Mesenchymal stem cell (in vitro differentiated cells and primary cell): Measurements from ENCODE around the gene UBAC2.
A peak's percentile ranks its signal among the peaks of the same experiment; 100 is the strongest.

Experiments
- DNase-seq: peaks from one replicate; pipeline ENCODE4 v3.0.0-alpha.2; 2013
- H2AFZ ChIP-seq: one replicate; pipeline ENCODE4 v1.6.1; 2013; ENCODE audit warnings: low read depth, mild to moderate bottlenecking, control low read depth, inconsistent platforms, low read length, moderate library complexity
- H2AK5ac ChIP-seq: 2 replicates; pipeline ENCODE4 v1.6.1; 2013; ENCODE audit warnings: low read length, moderate library complexity, mild to moderate bottlenecking, inconsistent platforms; ENCODE audit not compliant: severe bottlenecking
- H2BK120ac ChIP-seq: one replicate; pipeline ENCODE4 v1.6.1; 2013; ENCODE audit warnings: low read depth, mild to moderate bottlenecking, inconsistent platforms, low read length, moderate library complexity
- H2BK12ac ChIP-seq, 2 experiments: one replicate each; pipeline ENCODE4 v1.6.1; 2013; ENCODE audit warnings: inconsistent platforms in 2 of 2, low read length in 2 of 2, mild to moderate bottlenecking in 2 of 2, moderate library complexity in 2 of 2, control low read depth in 1 of 2
- H2BK15ac ChIP-seq: one replicate; pipeline ENCODE4 v1.6.1; 2013; ENCODE audit warnings: mild to moderate bottlenecking, low read depth, inconsistent platforms; ENCODE audit not compliant: poor library complexity, severe bottlenecking
- H2BK5ac ChIP-seq: 2 replicates; pipeline ENCODE4 v1.6.1; 2013; ENCODE audit warnings: low read depth, mild to moderate bottlenecking, low read length, control low read depth, inconsistent platforms; ENCODE audit not compliant: poor library complexity, severe bottlenecking
- H3K14ac ChIP-seq, 2 experiments: one replicate each; pipeline ENCODE4 v1.6.1; 2013; ENCODE audit warnings: inconsistent platforms in 2 of 2, low read length in 2 of 2, control low read depth in 1 of 2, mild to moderate bottlenecking in 1 of 2, moderate library complexity in 1 of 2
- H3K18ac ChIP-seq, 2 experiments: one replicate each; pipeline ENCODE4 v1.6.1; 2013; ENCODE audit warnings: inconsistent platforms in 2 of 2, low read length in 2 of 2, control low read depth in 1 of 2, low read depth in 1 of 2, mild to moderate bottlenecking in 1 of 2
- H3K23ac ChIP-seq, 2 experiments: one replicate each; pipeline ENCODE4 v1.6.1; 2013; ENCODE audit warnings: inconsistent platforms in 2 of 2, low read length in 2 of 2, mild to moderate bottlenecking in 2 of 2, moderate library complexity in 2 of 2, control low read depth in 1 of 2
- H3K27ac ChIP-seq: 2 replicates; pipeline ENCODE4 v1.5.1; 2013; ENCODE audit warnings: mild to moderate bottlenecking, moderate library complexity, low read length, control low read depth, inconsistent platforms; ENCODE audit not compliant: poor library complexity, severe bottlenecking
- H3K27me3 ChIP-seq, 2 experiments: 2 replicates each; pipeline versions ENCODE4 v1.6.1 to v1.7.0; 2013; ENCODE audit warnings: low read length in 2 of 2, mild to moderate bottlenecking in 2 of 2, moderate library complexity in 2 of 2, control low read depth in 1 of 2, inconsistent platforms in 1 of 2; ENCODE audit not compliant: control insufficient read depth in 1 of 2, insufficient read depth in 1 of 2
- H3K36me3 ChIP-seq, 2 experiments: 2 replicates each; pipeline versions ENCODE4 v1.6.1 to v1.7.0; 2013; ENCODE audit warnings: low read length in 2 of 2, control low read depth in 1 of 2, inconsistent platforms in 1 of 2, low read depth in 1 of 2, mild to moderate bottlenecking in 1 of 2; ENCODE audit not compliant: insufficient read depth in 2 of 2, control insufficient read depth in 1 of 2
- H3K4ac ChIP-seq, 2 experiments: one replicate each; pipeline ENCODE4 v1.6.1; 2013; ENCODE audit warnings: inconsistent platforms in 2 of 2, low read length in 2 of 2, mild to moderate bottlenecking in 2 of 2, moderate library complexity in 2 of 2, control low read depth in 1 of 2, low read depth in 1 of 2
- H3K4me1 ChIP-seq: 2 replicates; pipeline ENCODE4 v1.6.1; 2013; ENCODE audit warnings: low read depth, low read length, control low read depth; ENCODE audit not compliant: control insufficient read depth, insufficient read depth
- H3K4me2 ChIP-seq: 2 replicates; pipeline ENCODE4 v1.6.1; 2013; ENCODE audit warnings: low read length, mild to moderate bottlenecking, inconsistent platforms; ENCODE audit not compliant: poor library complexity, severe bottlenecking
- H3K4me3 ChIP-seq, 2 experiments: 2 replicates each; pipeline versions ENCODE4 v1.5.1 to v1.7.0; 2013; ENCODE audit warnings: low read length in 2 of 2, mild to moderate bottlenecking in 2 of 2, control low read depth in 1 of 2, low read depth in 1 of 2; ENCODE audit not compliant: insufficient read depth in 1 of 2
- H3K79me1 ChIP-seq: replicated peaks from 2 replicates; pipeline ENCODE4 v1.6.1; 2013; ENCODE audit warnings: mild to moderate bottlenecking, control low read depth, low read length, inconsistent platforms; ENCODE audit not compliant: poor library complexity, severe bottlenecking
- H3K9ac ChIP-seq: 2 replicates; pipeline ENCODE4 v1.7.0; 2013; ENCODE audit warnings: mild to moderate bottlenecking, low read length, moderate library complexity
- H3K9me3 ChIP-seq: 2 replicates; pipeline ENCODE4 v1.7.0; 2013; ENCODE audit warnings: mild to moderate bottlenecking, low read length; ENCODE audit not compliant: control insufficient read depth
- H4K8ac ChIP-seq: one replicate; pipeline ENCODE4 v1.6.1; 2013; ENCODE audit warnings: inconsistent platforms, mild to moderate bottlenecking, low read length, moderate library complexity
- H4K91ac ChIP-seq: one replicate; pipeline ENCODE4 v1.6.1; 2013; ENCODE audit warnings: mild to moderate bottlenecking, low read length, inconsistent platforms
- WGBS: methylation state at CpG from one replicate; pipeline ENCODE4 v1.1.7; 2013; ENCODE audit warnings: mixed read lengths; 5-methylcytosine and 5-hydroxymethylcytosine counted together

Gene UBAC2

GRCh38 chr13:99199541-99200431 is 868 bp upstream of the UBAC2 start:
- Histone ChIP-seq H3K4me3 (peak overlapping the region; percentile 91 to 95), H3K4me1 (peaks cover 7% of the 10 kb centered on the region), H3K4me2 (peak overlapping the region; percentile 76), H3K79me1 (peaks cover 17% of the 10 kb centered on the region), H3K14ac (peak overlapping the region in 1 of 2 experiments; percentile 94), H3K9me3 (no peaks in the 10 kb centered on the region), H2BK12ac (no peak overlapping the region), H2BK5ac (no peak overlapping the region), H4K8ac (peak overlapping the region; percentile 99), H2AK5ac (peak overlapping the region; percentile 49), H2AFZ (peak overlapping the region; percentile 56), H3K23ac (peak overlapping the region in 1 of 2 experiments; percentile 46), H2BK15ac (no peak overlapping the region), H4K91ac (peak overlapping the region; percentile 88), H3K27ac (peak overlapping the region; percentile 61), H2BK120ac (peak overlapping the region; percentile 86), H3K18ac (peak overlapping the region; percentile 77 to 91), H3K9ac (peak overlapping the region; percentile 98), H3K36me3 (no peaks in the 10 kb centered on the region), H3K4ac (peak overlapping the region; percentile 90 to 98), H3K27me3 (no peaks in the 10 kb centered on the region)
- peak; percentile 37 for DNase-seq
- 10% methylated on average over 26 of the region's 37 CpGs for WGBS

- H3K36me3 ChIP-seq = peaks cover 6 to 8% of the 10 kb centered on the region in 2 experiments
These were observed 3.2 kb downstream of the UBAC2 start for GRCh38 chr13:99203601-99204579.

DNA sequence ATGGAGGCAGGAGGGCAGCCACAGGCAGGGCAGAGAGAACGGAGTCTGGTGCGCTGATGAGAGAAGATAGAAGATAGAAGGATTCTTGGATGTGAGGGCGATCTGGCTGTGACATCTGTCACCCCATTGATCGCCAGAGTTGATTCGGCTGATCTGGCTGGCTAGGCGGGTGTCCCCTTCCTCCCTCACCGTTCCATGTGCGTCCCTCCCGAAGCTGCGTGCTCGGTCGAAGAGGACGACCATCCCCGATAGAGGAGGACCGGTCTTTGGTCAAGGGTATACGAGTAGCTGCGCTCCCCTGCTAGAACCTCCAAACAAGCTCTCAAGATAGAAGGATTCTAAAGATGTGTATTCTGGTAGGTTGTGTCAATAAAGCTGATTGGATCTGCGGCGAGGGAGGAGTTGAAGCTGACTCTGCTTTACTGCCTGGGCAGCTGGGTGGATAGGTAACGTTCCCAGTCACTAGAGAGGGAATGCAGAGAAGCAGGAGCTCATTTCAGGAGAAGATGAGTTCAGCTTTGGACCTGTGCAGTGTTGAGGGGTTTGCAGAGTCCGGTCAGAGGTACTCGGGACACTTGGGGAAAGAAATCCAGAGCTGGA is 5.1 kb downstream of the UBAC2 start:
- H3K4ac ChIP-seq = no peak overlapping the region
- no peaks in the 10 kb centered on the region for H3K9me3 ChIP-seq
- no peak for DNase-seq
- H4K8ac ChIP-seq = no peak overlapping the region
- H3K27me3 ChIP-seq = no peaks in the 10 kb centered on the region
- WGBS = 97% methylated on average over 14 of the region's 22 CpGs
- H3K4me2 ChIP-seq = no peak overlapping the region
- H3K9ac ChIP-seq = no peak overlapping the region
- H3K4me3 ChIP-seq = no peak overlapping the region
- H3K36me3 ChIP-seq = peaks cover 6 to 8% of the 10 kb centered on the region in 2 experiments
- H2AFZ ChIP-seq = no peak overlapping the region
- peaks cover 33% of the 10 kb centered on the region for H3K79me1 ChIP-seq
- no peak overlapping the region for H3K23ac ChIP-seq
- H3K27ac ChIP-seq = no peak overlapping the region
- no peak overlapping the region for H2BK5ac ChIP-seq
- no peak overlapping the region for H3K18ac ChIP-seq
- no peak overlapping the region for H3K14ac ChIP-seq
- no peak overlapping the region for H2AK5ac ChIP-seq
- H2BK120ac ChIP-seq = no peak overlapping the region
- no peak overlapping the region for H4K91ac ChIP-seq
- H2BK12ac ChIP-seq = no peak overlapping the region
- H2BK15ac ChIP-seq = no peak overlapping the region
- peaks cover 7% of the 10 kb centered on the region for H3K4me1 ChIP-seq

More at GRCh38 chr13:99203601-99204579, 3.2 kb downstream of the UBAC2 start:
- peak overlapping the region in 1 of 2 experiments; percentile 26 for H3K23ac ChIP-seq
- no peak overlapping the region for H3K9ac ChIP-seq
- H3K18ac ChIP-seq = no peak overlapping the region
- H3K4me2 ChIP-seq = no peak overlapping the region
- H2BK120ac ChIP-seq = no peak overlapping the region
- no peak overlapping the region for H2BK5ac ChIP-seq
- no peak for DNase-seq
- H2BK12ac ChIP-seq = no peak overlapping the region
- H3K4me1 ChIP-seq = peaks cover 8% of the 10 kb centered on the region
- no peak overlapping the region for H2AK5ac ChIP-seq
- H3K9me3 ChIP-seq = no peaks in the 10 kb centered on the region
- H4K8ac ChIP-seq = no peak overlapping the region
- no peak overlapping the region for H2BK15ac ChIP-seq
- H3K14ac ChIP-seq = no peak overlapping the region
- H3K27ac ChIP-seq = no peak overlapping the region
- H3K4ac ChIP-seq = no peak overlapping the region
- H3K27me3 ChIP-seq = no peaks in the 10 kb centered on the region
- no peak overlapping the region for H4K91ac ChIP-seq
- H3K79me1 ChIP-seq = peaks cover 35% of the 10 kb centered on the region
- no peak overlapping the region for H3K4me3 ChIP-seq
- no peak overlapping the region for H2AFZ ChIP-seq
- WGBS = 93% methylated on average over 8 of the region's 9 CpGs
